MCF 10A (cell line): ENCODE results near the gene HSPA12B. TPM values are rescaled to one million over a fixed set of nuclear protein-coding genes. Genes with fewer than 3 reads are reported as not detected.
A peak's percentile ranks its signal among the peaks of the same experiment; 100 is the strongest.

ENCODE experiments used
- BruUV-seq: library from RNA; stranded (reverse); fragments of 400-500 nt; replicated peaks from 2 replicates; lab custom pipeline; 2021; lab: Mats Ljungman, UMichigan
- CTCF ChIA-PET: fragments of 300-600 bp; sonication (Branson Sonifier 250); formaldehyde crosslinking; extraction: SDS; loops from one replicate; lab custom pipeline; 2021; ENCODE audit warnings: antibody characterized with exemption, inconsistent platforms; lab: Yijun Ruan, JAX
- POLR2A ChIA-PET: fragments of 300-600, 350-650 bp; sonication (Branson Sonifier 250); formaldehyde crosslinking; extraction: SDS; loops from one replicate; lab custom pipeline; 2020; ENCODE audit warnings: antibody characterized with exemption, inconsistent platforms; lab: Yijun Ruan, JAX
- DNase-seq: peaks from one replicate; pipeline ENCODE4 v3.0.0-alpha.2; 2018; ENCODE audit not compliant: unreplicated experiment
- H3K27ac Mint-ChIP-seq: one replicate; pipeline ENCODE4 v1.8.0; 2022; ENCODE audit warnings: mild to moderate bottlenecking, low read depth, mixed read lengths; ENCODE audit not compliant: unreplicated experiment
- H3K27me3 Mint-ChIP-seq: one replicate; pipeline ENCODE4 v1.8.0; 2022; ENCODE audit warnings: mixed read lengths; ENCODE audit not compliant: insufficient read depth, unreplicated experiment
- H3K36me3 Mint-ChIP-seq: one replicate; pipeline ENCODE4 v1.8.0; 2022; ENCODE audit warnings: mild to moderate bottlenecking, moderate library complexity, mixed read lengths; ENCODE audit not compliant: insufficient read depth, unreplicated experiment
- H3K4me1 Mint-ChIP-seq: one replicate; pipeline ENCODE4 v1.8.0; 2022; ENCODE audit warnings: mixed read lengths; ENCODE audit not compliant: insufficient read depth, unreplicated experiment
- H3K4me3 Mint-ChIP-seq: one replicate; pipeline ENCODE4 v1.8.0; 2022; ENCODE audit warnings: mild to moderate bottlenecking, moderate library complexity, mixed read lengths; ENCODE audit not compliant: unreplicated experiment
- H3K9me3 Mint-ChIP-seq: one replicate; pipeline ENCODE4 v1.8.0; 2022; ENCODE audit warnings: mixed read lengths; ENCODE audit not compliant: unreplicated experiment
- CTCF ChIP-seq: fragments of 200-600 bp; IDR thresholded peaks from one replicate; pipeline ENCODE4 v1.8.0; 2022; ENCODE audit warnings: antibody characterized with exemption, mild to moderate bottlenecking; ENCODE audit not compliant: unreplicated experiment
- intact Hi-C: fragments of 100-400 bp; cut with micrococcal nuclease; formaldehyde crosslinking; loops from 2 replicates; pipeline ENCODE4 v1.14.1; 2022
- total RNA-seq: library from RNA; stranded (reverse); gene quantifications from 2 replicates; pipeline ENCODE4 v1.2.3, GENCODE V29; 2022

The HSPA12B gene
- total RNA-seq, 1 experiment from 2014 or later: not detected

- H3K9me3 Mint-ChIP-seq: no peaks in the 10 kb centered on the region
- H3K4me3 Mint-ChIP-seq: peak within 1 kb of the TSS; percentile 73
- ChIA-PET CTCF (interaction anchor here (0.5 to 12.0 kb wide), 17 partner anchors 10 to 603 kb away, joined by 3 to 231 read pairs (median 5); partner anchors contain the start of genes ADISSP and AP5S1), POLR2A (interaction anchor here (0.6 to 2.0 kb wide), 9 partner anchors 10 to 165 kb away, joined by 3 to 15 read pairs (median 4); partner anchors contain the start of gene ADISSP)
- peak; percentile 26 for TF ChIP-seq CTCF
- H3K27me3 Mint-ChIP-seq: no peaks in the 10 kb centered on the region
- peak; percentile 95 for DNase-seq
- H3K27ac Mint-ChIP-seq: peak within 1 kb of the TSS; percentile 87
- H3K36me3 Mint-ChIP-seq: peaks cover 21% of the 10 kb centered on the region
- no TSS peak for BruUV-seq
- peaks cover 34% of the 10 kb centered on the region for H3K4me1 Mint-ChIP-seq
- intact Hi-C loops: loop anchor here (1.0 to 10.0 kb wide), 3 partner anchors 65 to 293 kb away; no protein-coding TSS in a partner anchor
These were observed 48.8 kb downstream of the HSPA12B start, which contains the start of gene SPEF1 for GRCh38 chr20:3781153-3781910. Gene SPEF1, minus strand, starts transcription at chr20:3781448. Its CDS starts 161 bp downstream, at chr20:3781287.

GRCh38 chr20:3782597-3782996 is 50.1 kb downstream of the HSPA12B start:
- DNase-seq: no peak
- Mint-ChIP-seq H3K4me3 (peak overlapping the region; percentile 9), H3K27ac (no peak overlapping the region), H3K27me3 (no peaks in the 10 kb centered on the region), H3K36me3 (peaks cover 21% of the 10 kb centered on the region), H3K4me1 (peaks cover 38% of the 10 kb centered on the region), H3K9me3 (no peaks in the 10 kb centered on the region)
- TF ChIP-seq CTCF: no peak
- ChIA-PET CTCF (interaction anchor here (1.2 to 12.0 kb wide), 6 partner anchors 14 to 93 kb away, joined by 3 to 231 read pairs (median 6); partner anchors contain the start of genes ADISSP and AP5S1), POLR2A (interaction anchor here (0.6 to 2.0 kb wide), 3 partner anchors 14 to 326 kb away, joined by 3 to 15 read pairs (median 7); partner anchors contain the start of gene ADISSP)
- intact Hi-C loops: loop anchor here (10.0 kb wide), 1 partner anchor 292 kb away; no protein-coding TSS in a partner anchor
- BruUV-seq: no TSS peak

- H3K4me1 Mint-ChIP-seq: peaks cover 41% of the 10 kb centered on the region
- intact Hi-C loops: loop anchor here (10.0 kb wide), 1 partner anchor 292 kb away; no protein-coding TSS in a partner anchor
- BruUV-seq: no TSS peak
- no peaks in the 10 kb centered on the region for H3K9me3 Mint-ChIP-seq
- no peak for TF ChIP-seq CTCF
- DNase-seq: no peak
- peaks cover 21% of the 10 kb centered on the region for H3K36me3 Mint-ChIP-seq
- H3K27ac Mint-ChIP-seq: peak overlapping the region; percentile 39
- POLR2A ChIA-PET: interaction anchor here (1.2 kb wide), 1 partner anchor 15 kb away, joined by 7 read pairs; the partner anchor contains the start of gene ADISSP
- no peaks in the 10 kb centered on the region for H3K27me3 Mint-ChIP-seq
- CTCF ChIA-PET: interaction anchor here (0.6 to 12.0 kb wide), 8 partner anchors 14 to 92 kb away, joined by 3 to 231 read pairs (median 6); partner anchors contain the start of genes ADISSP and AP5S1
- peak overlapping the region; percentile 31 for H3K4me3 Mint-ChIP-seq
These were observed 50.6 kb downstream of the HSPA12B start for GRCh38 chr20:3783068-3783489.
